Activated naive CD4-positive, alpha-beta T cell (primary cell): ENCODE results near the gene EIF5A2.
"Not testable (repeated sequence)": the region's sequence is repeated elsewhere in the genome, so short reads cannot be mapped to it uniquely, and the experiment has no call there.

Experiments used
- DNase-seq, 4 experiments: peaks; one replicate each; lab custom pipeline; 2025; lab: John Stamatoyannopoulos, UW

Gene EIF5A2

DNA sequence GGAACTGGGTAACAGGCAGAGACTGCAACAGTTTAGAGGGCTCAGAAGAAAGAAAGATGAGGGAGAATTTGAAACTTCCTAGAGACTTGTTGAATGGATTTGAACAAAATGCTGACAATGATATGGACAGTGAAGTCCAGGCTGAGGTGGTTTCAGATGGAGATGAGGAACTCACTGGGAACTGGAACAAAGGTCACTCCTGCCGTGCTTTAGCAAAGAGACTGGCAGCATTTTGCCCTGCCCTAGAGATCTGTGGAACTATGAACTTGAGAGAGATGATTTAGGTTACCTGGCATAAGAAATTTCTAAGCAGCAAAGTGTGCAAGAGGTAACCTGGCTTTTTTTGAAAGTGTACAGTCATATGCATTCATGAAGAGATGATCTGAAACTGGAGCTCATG is 11.7 kb downstream of the EIF5A2 start:
- DNase-seq, result no peak

DNA sequence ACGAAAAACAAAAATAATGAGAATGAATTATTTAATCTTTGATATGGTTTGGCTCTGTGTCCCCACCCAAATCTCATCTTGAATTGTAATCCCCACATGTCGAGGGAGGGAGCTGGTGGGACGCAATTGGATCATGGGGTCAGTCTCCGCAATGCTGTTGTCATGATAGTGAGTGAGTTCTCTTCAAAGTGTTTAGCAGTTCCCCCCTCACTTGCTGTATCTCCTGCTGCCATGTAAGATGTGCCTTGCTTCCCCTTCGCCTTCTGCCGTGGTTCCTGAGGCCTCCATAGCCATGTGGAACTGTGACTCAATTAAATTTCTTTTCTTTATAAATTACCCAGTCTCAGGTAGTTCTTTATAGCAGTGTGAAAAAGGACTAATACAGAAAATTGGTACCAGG is 12.1 kb downstream of the EIF5A2 start:
- not testable (repeated sequence) for DNase-seq

GRCh38 chr3:170893895-170894294 is 14.5 kb downstream of the EIF5A2 start:
- no peak for DNase-seq

DNA sequence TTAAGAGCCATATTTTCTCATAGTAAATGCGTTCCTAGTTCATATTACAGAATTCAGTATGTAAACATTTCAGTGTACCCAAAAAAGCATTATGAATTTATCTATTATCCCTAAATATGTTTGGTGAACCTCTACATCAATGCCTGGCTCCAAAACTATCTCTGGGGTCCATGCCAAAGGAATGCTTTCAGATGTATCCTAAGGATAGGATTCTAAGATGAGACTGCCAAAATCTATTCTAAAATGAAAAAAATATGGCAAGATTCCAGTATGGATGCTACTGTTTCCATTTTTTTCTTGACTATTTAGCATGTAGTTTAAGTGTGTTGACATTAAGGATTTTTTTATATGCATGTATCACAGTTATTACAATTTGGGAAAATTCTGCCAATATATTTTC is 18.8 kb downstream of the EIF5A2 start:
- no peak for DNase-seq

DNA sequence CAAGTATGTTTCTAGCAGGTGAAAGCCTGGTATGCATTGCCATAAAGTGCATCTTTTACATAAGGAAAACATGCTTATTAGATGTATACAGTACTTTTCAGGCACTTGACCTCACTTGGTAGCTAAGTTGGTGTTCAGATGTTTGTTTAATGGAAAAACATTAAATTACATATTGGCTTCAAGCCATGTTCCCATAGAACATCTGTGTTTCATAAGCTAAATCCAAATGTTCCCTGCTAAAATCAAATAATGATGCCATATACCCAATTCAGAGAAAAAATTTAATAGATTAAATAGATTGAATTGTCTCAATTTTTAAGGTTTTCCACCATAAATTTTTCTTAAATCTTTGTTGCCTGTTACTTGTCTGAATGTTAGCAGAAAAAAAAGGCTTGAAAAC is 19.3 kb downstream of the EIF5A2 start:
- no peak for DNase-seq

DNA sequence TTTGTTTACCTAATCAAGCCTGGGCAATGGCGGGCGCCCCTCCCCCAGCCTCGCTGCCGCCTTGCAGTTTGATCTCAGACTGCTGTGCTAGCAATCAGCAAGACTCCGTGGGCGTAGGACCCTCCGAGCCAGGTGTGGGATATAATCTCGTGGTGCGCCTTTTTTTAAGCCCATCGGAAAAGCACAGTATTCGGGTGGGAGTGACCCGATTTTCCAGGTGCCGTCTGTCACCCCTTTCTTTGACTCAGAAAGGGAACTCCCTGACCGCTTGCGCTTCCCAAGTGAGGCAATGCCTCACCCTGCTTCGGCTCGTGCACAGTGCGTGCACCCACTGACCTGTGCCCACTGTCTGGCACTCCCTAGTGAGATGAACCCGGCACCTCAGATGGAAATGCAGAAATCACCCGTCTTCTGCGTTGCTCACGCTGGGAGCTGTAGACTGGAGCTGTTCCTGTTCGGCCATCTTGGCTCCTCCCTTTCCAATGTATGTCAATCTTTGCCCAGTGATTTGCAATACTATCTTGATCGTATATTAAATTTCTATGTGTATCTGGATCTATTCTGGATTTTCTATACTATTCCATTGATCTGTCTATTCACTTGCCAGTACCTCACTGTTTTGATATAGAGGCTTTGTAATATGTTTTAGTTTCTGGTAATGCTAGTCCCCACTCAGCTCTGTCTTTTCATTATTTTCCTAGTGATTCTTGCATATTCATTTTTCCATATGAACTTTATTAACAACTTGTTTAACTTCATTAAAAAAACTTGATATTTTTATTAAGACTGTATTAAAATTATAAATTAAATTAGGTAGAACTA is 24.1 kb downstream of the EIF5A2 start:
- DNase-seq, result not testable (repeated sequence)

DNA sequence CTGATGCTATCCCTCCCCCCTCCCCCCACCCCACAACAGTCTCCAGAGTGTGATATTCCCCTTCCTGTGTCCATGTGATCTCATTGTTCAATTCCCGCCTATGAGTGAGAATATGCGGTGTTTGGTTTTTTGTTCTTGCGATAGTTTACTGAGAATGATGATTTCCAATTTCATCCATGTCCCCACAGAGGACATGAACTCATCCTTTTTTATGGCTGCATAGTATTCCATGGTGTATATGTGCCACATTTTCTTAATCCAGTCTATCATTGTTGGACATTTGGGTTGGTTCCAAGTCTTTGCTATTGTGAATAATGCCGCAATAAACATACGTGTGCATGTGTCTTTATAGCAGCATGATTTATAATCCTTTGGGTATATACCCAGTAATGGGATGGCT is 29.7 kb downstream of the EIF5A2 start:
- DNase-seq, result not testable (repeated sequence)

GRCh38 chr3:170877311-170877710 is 31.1 kb downstream of the EIF5A2 start:
- DNase-seq, result not testable (repeated sequence)

GRCh38 chr3:170876537-170876936 is 31.9 kb downstream of the EIF5A2 start:
- DNase-seq, result no peak

DNA sequence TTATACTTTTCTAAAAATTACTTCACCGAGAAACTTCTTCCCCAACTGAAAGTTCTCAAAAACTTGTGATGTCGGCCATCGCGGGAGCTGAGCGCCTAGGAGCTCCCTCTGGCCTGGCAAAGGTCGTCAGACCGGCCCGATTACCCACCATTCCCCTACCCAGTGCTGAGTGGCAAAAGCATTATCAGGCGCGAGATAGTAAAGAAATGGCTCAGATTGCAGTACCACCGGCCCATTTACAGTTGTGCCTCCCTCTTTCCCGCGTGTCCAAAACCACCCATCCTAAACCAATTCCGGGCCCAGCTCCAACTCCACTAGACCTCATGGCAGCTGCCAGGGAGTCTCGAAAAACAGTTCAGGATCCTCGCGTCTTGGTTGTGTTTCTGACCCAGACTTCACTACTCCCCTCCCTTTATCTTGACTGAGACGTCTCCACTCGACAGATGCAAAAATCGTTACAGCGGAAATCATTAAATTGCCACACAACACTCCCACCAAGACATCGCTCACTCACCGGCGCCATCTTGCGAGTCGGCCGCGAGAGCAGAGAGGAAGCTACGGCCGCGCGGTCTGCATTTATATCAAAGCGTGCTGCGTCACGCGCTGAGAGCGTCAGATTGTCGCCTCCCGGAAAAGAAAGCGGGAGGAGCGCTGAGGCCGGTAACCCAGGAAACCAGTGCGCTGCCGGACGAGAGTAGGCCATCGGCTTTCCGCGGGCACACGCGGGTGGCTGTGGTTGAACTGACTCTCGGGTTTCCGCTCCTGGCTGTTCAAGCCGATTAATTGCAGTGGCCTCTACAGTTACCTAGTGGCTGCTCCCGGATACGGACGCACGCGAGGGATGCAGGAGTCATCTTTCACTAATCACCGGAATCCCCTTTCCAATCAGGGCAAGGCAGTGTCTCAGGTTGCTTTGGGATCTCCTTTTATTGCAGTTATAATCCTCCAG is 38.5 kb downstream of the EIF5A2 start, which contains the start of gene RPL22L1:
Gene RPL22L1 (minus strand): TSS at position 551 of the 949 bp plus-strand sequence. CDS start 28 bp downstream, at position 523.
- DNase-seq, result no peak

DNA sequence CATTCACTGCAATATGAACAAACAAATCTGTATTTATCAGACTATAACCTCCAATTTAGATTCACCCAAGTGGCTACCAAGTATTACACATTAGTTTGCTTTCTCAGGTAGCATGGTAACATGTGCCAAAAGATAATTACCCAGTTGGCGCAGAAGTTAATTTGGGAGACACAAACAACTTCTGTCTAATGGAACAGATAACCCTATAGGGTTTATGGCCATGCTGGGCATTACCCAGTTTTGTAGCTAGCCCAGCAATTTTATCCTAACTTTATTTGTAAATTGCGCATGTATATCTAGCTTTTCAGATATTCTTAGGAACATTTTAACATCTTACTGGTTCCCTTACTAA is 39.2 kb downstream of the EIF5A2 start:
- DNase-seq, result no peak

- no peak for DNase-seq
Observed at GRCh38 chr3:170868577-170869238, 39.7 kb downstream of the EIF5A2 start.

DNA sequence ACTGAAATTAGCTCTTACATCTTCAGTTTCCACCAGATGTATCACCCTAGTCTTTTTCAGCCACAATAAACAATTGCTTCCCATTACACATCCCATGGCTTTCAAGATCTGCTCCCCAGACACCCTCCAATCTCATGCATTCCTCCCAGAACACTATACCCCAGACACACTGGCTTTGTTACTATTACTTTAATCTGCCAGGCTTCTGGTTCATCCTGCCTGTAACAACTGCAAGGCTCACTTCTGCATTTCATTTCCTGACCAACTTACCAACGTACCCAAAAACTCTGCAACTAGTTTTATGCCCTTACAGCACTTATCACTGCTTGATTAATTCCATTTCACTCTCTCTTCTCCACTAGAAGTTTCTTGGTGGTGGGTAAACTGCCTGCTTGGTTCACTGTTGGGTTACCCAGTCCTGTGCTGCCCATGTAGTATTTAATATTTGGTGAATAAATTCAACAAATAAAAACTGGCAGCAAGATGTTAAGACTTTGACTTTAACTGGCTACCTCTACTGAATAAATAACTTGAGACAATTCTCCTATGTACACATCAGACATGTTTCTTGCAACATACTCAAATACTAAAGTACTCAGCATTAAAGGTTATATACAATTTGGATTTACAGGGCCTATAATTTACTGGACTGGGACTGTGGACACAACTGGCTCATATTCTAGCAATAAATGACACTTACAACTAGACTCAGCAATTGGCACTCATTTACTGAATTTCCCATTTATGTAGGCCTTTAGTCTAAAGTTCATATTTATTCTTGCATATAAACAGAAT is 41.1 kb downstream of the EIF5A2 start:
- no peak for DNase-seq

- no peak for DNase-seq
Observed at GRCh38 chr3:170866499-170866898, 41.9 kb downstream of the EIF5A2 start.

GRCh38 chr3:170865209-170866094 is 43.0 kb downstream of the EIF5A2 start:
- no peak for DNase-seq

- no peak for DNase-seq
Observed at GRCh38 chr3:170864525-170865208, 43.8 kb downstream of the EIF5A2 start.

DNA sequence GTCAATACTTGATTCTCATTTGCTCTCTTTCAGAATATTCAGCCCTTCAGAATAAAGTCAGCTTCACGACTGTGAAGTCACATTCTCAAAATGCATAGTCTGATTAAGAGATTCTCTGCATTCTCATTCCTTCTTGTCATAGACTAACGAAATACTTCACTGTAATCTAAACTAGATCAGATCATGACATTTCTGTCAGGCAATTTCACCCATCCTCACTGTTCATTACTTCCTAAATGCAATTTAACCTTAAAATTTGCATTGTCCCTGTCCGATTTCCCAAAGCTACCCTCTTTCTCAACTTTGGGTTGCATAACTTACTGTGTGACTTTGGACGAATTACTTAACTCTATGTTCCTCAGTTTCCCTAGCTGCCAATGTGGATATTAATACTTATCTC is 44.6 kb downstream of the EIF5A2 start:
- DNase-seq, result no peak

GRCh38 chr3:170862618-170863374 is 45.6 kb downstream of the EIF5A2 start:
- no peak for DNase-seq

GRCh38 chr3:170858599-170858998 is 49.8 kb downstream of the EIF5A2 start:
- no peak for DNase-seq
